UCSD-AML1 (cell line): Measurements from ENCODE around the gene HDAC4.
A peak's percentile ranks its signal among the peaks of the same experiment; 100 is the strongest.

Experiments used
- DNase-seq: peaks from one replicate; lab custom pipeline; 2025; ENCODE audit not compliant: unreplicated experiment; lab: John Stamatoyannopoulos, UW

Gene HDAC4

GRCh38 chr2:239059854-239060253, 341.0 kb downstream of the HDAC4 start:
- DNase-seq, result no peak

GRCh38 chr2:239058766-239059165, 342.1 kb downstream of the HDAC4 start:
- peak; percentile 37 for DNase-seq

GRCh38 chr2:239057533-239057932, 343.3 kb downstream of the HDAC4 start:
- DNase-seq, result no peak

- no peak for DNase-seq
Observed at GRCh38 chr2:239056611-239057010, 344.2 kb downstream of the HDAC4 start.

GRCh38 chr2:239055756-239056493, 344.9 kb downstream of the HDAC4 start:
- peak; percentile 69 for DNase-seq

GRCh38 chr2:239054921-239055320, 345.9 kb downstream of the HDAC4 start:
- DNase-seq, result no peak

- DNase-seq, result no peak
Observed at GRCh38 chr2:239053801-239054503, 346.9 kb downstream of the HDAC4 start.

- DNase-seq, result no peak
Observed at GRCh38 chr2:239052798-239053665, 347.8 kb downstream of the HDAC4 start.

- DNase-seq, result no peak
Observed at GRCh38 chr2:239051891-239052445, 348.9 kb downstream of the HDAC4 start.

GRCh38 chr2:239050252-239050649, 350.6 kb downstream of the HDAC4 start:
- no peak for DNase-seq

- no peak for DNase-seq
Observed at GRCh38 chr2:239049421-239050251, 351.2 kb downstream of the HDAC4 start.

- no peak for DNase-seq
Observed at GRCh38 chr2:239048736-239049135, 352.1 kb downstream of the HDAC4 start.

- no peak for DNase-seq
Observed at GRCh38 chr2:239047861-239048260, 353.0 kb downstream of the HDAC4 start.

- DNase-seq, result no peak
Observed at GRCh38 chr2:239047420-239047819, 353.4 kb downstream of the HDAC4 start.

- no peak for DNase-seq
Observed at GRCh38 chr2:239046822-239047221, 354.0 kb downstream of the HDAC4 start.

- no peak for DNase-seq
Observed at GRCh38 chr2:239044336-239044735, 356.5 kb downstream of the HDAC4 start.

GRCh38 chr2:239043326-239043725, 357.5 kb downstream of the HDAC4 start:
- DNase-seq, result no peak

- DNase-seq, result no peak
Observed at GRCh38 chr2:239042551-239043320, 358.1 kb downstream of the HDAC4 start.

- no peak for DNase-seq
Observed at GRCh38 chr2:239042046-239042445, 358.8 kb downstream of the HDAC4 start.

- DNase-seq, result no peak
Observed at GRCh38 chr2:239041062-239041461, 359.8 kb downstream of the HDAC4 start.
